Mesodermal cell (in vitro differentiated cells): Measurements from ENCODE around the gene DIP2B.
"Not testable (repeated sequence)": the region's sequence is repeated elsewhere in the genome, so short reads cannot be mapped to it uniquely, and the experiment has no call there.

Experiments used
- H3K27ac ChIP-seq: 2 replicates; pipeline ENCODE4 v1.7.0; 2013; ENCODE audit warnings: mild to moderate bottlenecking, low read depth, low read length, moderate library complexity; ENCODE audit not compliant: severe bottlenecking
- H3K36me3 ChIP-seq: 2 replicates; pipeline ENCODE4 v1.7.1; 2013; ENCODE audit warnings: mild to moderate bottlenecking, low read length, moderate library complexity; ENCODE audit not compliant: control insufficient read depth, insufficient read depth
- H3K4me1 ChIP-seq: one replicate; pipeline ENCODE4 v1.7.1; 2013; ENCODE audit warnings: mild to moderate bottlenecking, low read length; ENCODE audit not compliant: insufficient read depth, control insufficient read depth, poor library complexity, severe bottlenecking
- H3K4me3 ChIP-seq: 2 replicates; pipeline ENCODE4 v1.7.0; 2013; ENCODE audit warnings: low read length, control low read depth, mild to moderate bottlenecking; ENCODE audit not compliant: insufficient read depth, poor library complexity, severe bottlenecking; ENCODE audit errors: extremely low read depth
- H3K9me3 ChIP-seq: 2 replicates; pipeline ENCODE4 v1.7.1; 2013; ENCODE audit warnings: mild to moderate bottlenecking, low read length, moderate library complexity; ENCODE audit not compliant: control insufficient read depth
- WGBS, 2 experiments: methylation state at CpG; one replicate each; pipeline ENCODE4 v1.1.5; 2013; ENCODE audit warnings: missing lambda C conversion rate in 2 of 2; ENCODE audit not compliant: insufficient coverage in 2 of 2; 5-methylcytosine and 5-hydroxymethylcytosine counted together

The DIP2B gene

GRCh38 chr12:50551866-50552265 lies 47.1 kb downstream of the DIP2B start:
- Histone ChIP-seq H3K9me3 (no peaks in the 10 kb centered on the region), H3K4me3 (no peak overlapping the region), H3K36me3 (peaks cover 10% of the 10 kb centered on the region), H3K27ac (no peak overlapping the region), H3K4me1 (peaks cover 7% of the 10 kb centered on the region)
- WGBS, 2 experiments: 95 to 100% methylated on average over 2 of the region's 2 CpGs

- Histone ChIP-seq H3K4me1 (peaks cover 7% of the 10 kb centered on the region), H3K9me3 (no peaks in the 10 kb centered on the region), H3K4me3 (no peak overlapping the region), H3K27ac (no peak overlapping the region), H3K36me3 (peaks cover 31% of the 10 kb centered on the region)
- WGBS, 2 experiments: 87 to 93% methylated on average over 3 to 5 of the region's 13 CpGs
Measured at GRCh38 chr12:50554651-50555050, 49.9 kb downstream of the DIP2B start.

- 66 to 69% methylated on average over 3 to 4 of the region's 4 CpGs for WGBS, 2 experiments
- Histone ChIP-seq H3K36me3 (peaks cover 33% of the 10 kb centered on the region), H3K9me3 (no peaks in the 10 kb centered on the region), H3K4me1 (peaks cover 7% of the 10 kb centered on the region), H3K4me3 (no peak overlapping the region), H3K27ac (peak overlapping the region; percentile 54)
Measured at GRCh38 chr12:50555471-50555885, 50.7 kb downstream of the DIP2B start.

- Histone ChIP-seq H3K9me3 (no peaks in the 10 kb centered on the region), H3K36me3 (peaks cover 33% of the 10 kb centered on the region), H3K4me3 (no peak overlapping the region), H3K4me1 (peaks cover 7% of the 10 kb centered on the region), H3K27ac (no peak overlapping the region)
- whole genome bisulfite sequencing, 2 experiments: 96 to 100% methylated on average over 2 to 3 of the region's 11 CpGs
Measured at GRCh38 chr12:50556273-50556672, 51.5 kb downstream of the DIP2B start.

- H3K9me3 ChIP-seq, H3K27ac ChIP-seq, H3K4me3 ChIP-seq, H3K4me1 ChIP-seq: not testable (repeated sequence)
- WGBS, 2 experiments: 90 to 96% methylated on average over 2 to 7 of the region's 7 CpGs
- H3K36me3 ChIP-seq: peaks cover 33% of the 10 kb centered on the region
Measured at GRCh38 chr12:50556796-50557195, 52.0 kb downstream of the DIP2B start.

- no peak overlapping the region for H3K27ac ChIP-seq
- H3K9me3 ChIP-seq: no peaks in the 10 kb centered on the region
- WGBS, 2 experiments: no CpG with 5 or more reads among the region's 2 CpGs
- H3K4me3 ChIP-seq: no peak overlapping the region
- H3K4me1 ChIP-seq: peaks cover 7% of the 10 kb centered on the region
- peaks cover 33% of the 10 kb centered on the region for H3K36me3 ChIP-seq
Measured at GRCh38 chr12:50557421-50557820, 52.6 kb downstream of the DIP2B start.

GRCh38 chr12:50558970-50559369 lies 54.2 kb downstream of the DIP2B start:
- H3K4me1 ChIP-seq: peaks cover 7% of the 10 kb centered on the region
- H3K9me3 ChIP-seq: no peaks in the 10 kb centered on the region
- no peak overlapping the region for H3K4me3 ChIP-seq
- no peak overlapping the region for H3K27ac ChIP-seq
- WGBS, 2 experiments: no CpG with 5 or more reads among the region's 1 CpG
- H3K36me3 ChIP-seq: peaks cover 23% of the 10 kb centered on the region

GRCh38 chr12:50562520-50563433 lies 58.0 kb downstream of the DIP2B start:
- Histone ChIP-seq H3K9me3 (no peaks in the 10 kb centered on the region), H3K36me3 (peaks cover 16% of the 10 kb centered on the region), H3K4me1 (no peaks in the 10 kb centered on the region), H3K4me3 (no peak overlapping the region), H3K27ac (no peak overlapping the region)
- 93 to 96% methylated on average over 3 to 4 of the region's 7 CpGs for WGBS, 2 experiments

- WGBS, 2 experiments: 100% methylated on average over 1 of the region's 1 CpG; no CpG with 5 or more reads in 1 of the 2 experiments
- H3K27ac ChIP-seq: no peak overlapping the region
Measured at GRCh38 chr12:50563434-50563787, 58.6 kb downstream of the DIP2B start.

GRCh38 chr12:50564237-50564947 lies 59.6 kb downstream of the DIP2B start:
- peaks cover 4% of the 10 kb centered on the region for H3K36me3 ChIP-seq
- no peaks in the 10 kb centered on the region for H3K4me1 ChIP-seq
- WGBS, 2 experiments: no CpG with 5 or more reads among the region's 4 CpGs
- H3K4me3 ChIP-seq: no peak overlapping the region
- H3K9me3 ChIP-seq: no peaks in the 10 kb centered on the region
- H3K27ac ChIP-seq: no peak overlapping the region

More at GRCh38 chr12:50563434-50563787, 58.6 kb downstream of the DIP2B start:
- Histone ChIP-seq H3K36me3 (peaks cover 10% of the 10 kb centered on the region), H3K4me1 (no peaks in the 10 kb centered on the region), H3K9me3 (no peaks in the 10 kb centered on the region), H3K4me3 (no peak overlapping the region)

- Histone ChIP-seq H3K4me1 (no peaks in the 10 kb centered on the region), H3K36me3 (no peaks in the 10 kb centered on the region), H3K27ac (no peak overlapping the region), H3K4me3 (no peak overlapping the region), H3K9me3 (no peaks in the 10 kb centered on the region)
- 92 to 100% methylated on average over 2 to 3 of the region's 3 CpGs for WGBS, 2 experiments
Measured at GRCh38 chr12:50564948-50565297, 60.1 kb downstream of the DIP2B start.
